SK-N-SH treated with all-trans-retinoic acid at 6 μM for 48 hours (cell line): ENCODE measurements around the gene URAD.
"Not testable (repeated sequence)": the region's sequence is repeated elsewhere in the genome, so short reads cannot be mapped to it uniquely, and the experiment has no call there.

ENCODE experiments used
- ATAC-seq: fragments of 200-7000 bp; cut with Tn5 transposase; 3 replicates; pipeline ENCODE4 v1.9.1; 2020; ENCODE audit warnings: mild to moderate bottlenecking, moderate library complexity
- ARNTL ChIP-seq: fragments of 450-650 bp; formaldehyde crosslinking; IDR thresholded peaks from 2 replicates; pipeline ENCODE4 v1.5.0; 2020; ENCODE audit warnings: low read depth, mild to moderate bottlenecking, moderate library complexity, borderline replicate concordance
- BACH2 ChIP-seq: fragments of 250-450 bp; sonication (Bioruptor Pico); IDR thresholded peaks from 2 replicates; pipeline ENCODE4 v1.9.0; 2021; ENCODE audit warnings: mild to moderate bottlenecking, borderline replicate concordance
- CREB5 ChIP-seq: fragments of 250-450 bp; sonication (Bioruptor Pico); IDR thresholded peaks from 2 replicates; pipeline ENCODE4 v1.5.1; 2020; ENCODE audit warnings: low read depth, mild to moderate bottlenecking, moderate library complexity
- CSDC2 ChIP-seq: fragments of 250-450 bp; sonication (Bioruptor Pico); IDR thresholded peaks from 2 replicates; pipeline ENCODE4 v1.5.0; 2020; ENCODE audit warnings: mild to moderate bottlenecking, moderate library complexity
- CSRNP3 ChIP-seq: fragments of 250-450 bp; sonication (Bioruptor Pico); IDR thresholded peaks from 2 replicates; pipeline ENCODE4 v1.5.1; 2021; ENCODE audit warnings: mild to moderate bottlenecking, moderate library complexity
- ESRRG ChIP-seq: fragments of 250-450 bp; sonication (Bioruptor Pico); IDR thresholded peaks from 2 replicates; pipeline ENCODE4 v1.6.1; 2021; ENCODE audit warnings: mild to moderate bottlenecking
- ISL1 ChIP-seq: fragments of 250-450 bp; sonication (Bioruptor Pico); IDR thresholded peaks from 2 replicates; pipeline ENCODE4 v2.1.2; 2022; ENCODE audit warnings: mild to moderate bottlenecking, moderate library complexity
- OSR1 ChIP-seq: fragments of 250-450 bp; sonication (Bioruptor Pico); IDR thresholded peaks from 2 replicates; pipeline ENCODE4 v1.8.0; 2022; ENCODE audit warnings: moderate library complexity, mild to moderate bottlenecking, inconsistent platforms
- PATZ1 ChIP-seq: fragments of 250-450 bp; sonication (Bioruptor Pico); IDR thresholded peaks from 2 replicates; pipeline ENCODE4 v1.8.0; 2020; ENCODE audit warnings: mild to moderate bottlenecking, moderate library complexity, borderline replicate concordance
- PPARA ChIP-seq: fragments of 250-450 bp; sonication (Bioruptor Pico); IDR thresholded peaks from 2 replicates; pipeline ENCODE4 v1.5.0; 2020; ENCODE audit warnings: mild to moderate bottlenecking, borderline replicate concordance
- SNAI2 ChIP-seq: fragments of 250-450 bp; sonication (Bioruptor Pico); IDR thresholded peaks from 2 replicates; pipeline ENCODE4 v1.5.0; 2020; ENCODE audit warnings: mild to moderate bottlenecking, moderate library complexity
- TCF4 ChIP-seq: fragments of 250-450 bp; sonication (Bioruptor Pico); IDR thresholded peaks from 2 replicates; pipeline ENCODE4 v1.8.0; 2021; ENCODE audit warnings: mild to moderate bottlenecking, moderate library complexity, borderline replicate concordance
- TSHZ2 ChIP-seq: fragments of 250-450 bp; sonication (Bioruptor Pico); IDR thresholded peaks from 2 replicates; pipeline ENCODE4 v1.5.0; 2020; ENCODE audit warnings: mild to moderate bottlenecking, moderate library complexity
- ZFP3 ChIP-seq: fragments of 250-450 bp; sonication (Bioruptor Pico); IDR thresholded peaks from 2 replicates; pipeline ENCODE4 v1.5.0; 2020; ENCODE audit warnings: mild to moderate bottlenecking, moderate library complexity
- ZFP30 ChIP-seq: fragments of 450-650 bp; formaldehyde crosslinking; IDR thresholded peaks from 2 replicates; pipeline ENCODE4 v1.5.0; 2022; ENCODE audit warnings: mild to moderate bottlenecking, moderate library complexity
- ZNF70 ChIP-seq: fragments of 450-650 bp; formaldehyde crosslinking; IDR thresholded peaks from 2 replicates; pipeline ENCODE4 v1.5.0; 2020; ENCODE audit warnings: mild to moderate bottlenecking, moderate library complexity
- ZNF8 ChIP-seq: fragments of 450-650 bp; formaldehyde crosslinking; IDR thresholded peaks from 2 replicates; pipeline ENCODE4 v1.5.0; 2020; ENCODE audit warnings: mild to moderate bottlenecking, moderate library complexity

URAD gene

GRCh38 chr13:27965740-27966640, 22.5 kb downstream of the URAD start:
- TF ChIP-seq SNAI2 (CRISPR knock-in tag) (no peak), CSDC2 (CRISPR knock-in tag) (no peak), BACH2 (no peak), PPARA (CRISPR knock-in tag) (no peak), ZNF70 (CRISPR knock-in tag) (no peak), ISL1 (CRISPR knock-in tag) (no peak), ZFP3 (no peak), ESRRG (CRISPR knock-in tag) (no peak), OSR1 (CRISPR knock-in tag) (no peak), TCF4 (no peak), ARNTL (no peak), TSHZ2 (CRISPR knock-in tag) (no peak), CREB5 (CRISPR knock-in tag) (no peak), CSRNP3 (CRISPR knock-in tag) (no peak), PATZ1 (CRISPR knock-in tag) (no peak), ZFP30 (CRISPR knock-in tag) (no peak)
- ATAC-seq, result no peak

GRCh38 chr13:27965343-27965739, 23.2 kb downstream of the URAD start:
- no peak for ATAC-seq
- TF ChIP-seq OSR1 (CRISPR knock-in tag) (no peak), ZNF8 (CRISPR knock-in tag) (no peak), CSRNP3 (CRISPR knock-in tag) (no peak)

- TF ChIP-seq ZNF70 (CRISPR knock-in tag), result no peak
- ATAC-seq, result no peak
Measured at GRCh38 chr13:27964741-27965323, 23.7 kb downstream of the URAD start.

- not testable (repeated sequence) for ATAC-seq
Measured at GRCh38 chr13:27964206-27964605, 24.3 kb downstream of the URAD start.
